NCI-H526 (cell line): ENCODE data around the gene H2BW1.
"Not testable (repeated sequence)": the region's sequence is repeated elsewhere in the genome, so short reads cannot be mapped to it uniquely, and the experiment has no call there.

Source experiments
- DNase-seq, 2 experiments: peaks; one replicate each; lab custom pipeline; 2025; lab: John Stamatoyannopoulos, UW

H2BW1 gene

GRCh38 chrX:104013606-104014005, at the start of gene H2BW1:
Gene H2BW1 (minus strand): TSS chrX:104013708. CDS start chrX:104013576, 132 bp downstream.
- DNase-seq: no peak

GRCh38 chrX:104062636-104063035, 49.1 kb upstream of the H2BW1 start:
- not testable (repeated sequence) for DNase-seq

- not testable (repeated sequence) for DNase-seq
Observed at GRCh38 chrX:104054956-104055355, 41.4 kb upstream of the H2BW1 start.

GRCh38 chrX:104047171-104047570, 33.7 kb upstream of the H2BW1 start:
- DNase-seq: no peak

GRCh38 chrX:104045642-104046041, 32.1 kb upstream of the H2BW1 start:
- no peak for DNase-seq

- no peak for DNase-seq
Observed at GRCh38 chrX:104041003-104041402, 27.5 kb upstream of the H2BW1 start.

- DNase-seq: no peak
Observed at GRCh38 chrX:104039689-104040505, 26.4 kb upstream of the H2BW1 start, which contains the start of gene H2BW2. Gene H2BW2 (plus strand): TSS chrX:104039956. CDS start chrX:104039995, 39 bp downstream.

- DNase-seq: no peak
Observed at GRCh38 chrX:104018126-104018525, 4.6 kb upstream of the H2BW1 start.

GRCh38 chrX:104015576-104015975, 2.1 kb upstream of the H2BW1 start:
- not testable (repeated sequence) for DNase-seq

- DNase-seq: no peak
Observed at GRCh38 chrX:104013158-104013557, 350 bp downstream of the H2BW1 start.

GRCh38 chrX:104008831-104009230, 4.7 kb downstream of the H2BW1 start:
- no peak for DNase-seq

GRCh38 chrX:103999234-103999633, 14.3 kb downstream of the H2BW1 start:
- DNase-seq: no peak

- not testable (repeated sequence) for DNase-seq
Observed at GRCh38 chrX:103983508-103983907, 30.0 kb downstream of the H2BW1 start.

GRCh38 chrX:103962411-103963278, 50.9 kb downstream of the H2BW1 start, which contains the start of gene TMSB15B:
Gene TMSB15B (plus strand): TSS chrX:103962627.
- not testable (repeated sequence) for DNase-seq
